HG03103 (cell line): ENCODE measurements around the gene PNMA6E.
"Not testable (repeated sequence)": the region's sequence is repeated elsewhere in the genome, so short reads cannot be mapped to it uniquely, and the experiment has no call there.

ENCODE experiments used
- ATAC-seq: cut with Tn5 transposase; IDR thresholded peaks from one replicate; pipeline ENCODE4 v1.9.1; 2021; ENCODE audit warnings: low read depth; ENCODE audit not compliant: unreplicated experiment

The PNMA6E gene

DNA sequence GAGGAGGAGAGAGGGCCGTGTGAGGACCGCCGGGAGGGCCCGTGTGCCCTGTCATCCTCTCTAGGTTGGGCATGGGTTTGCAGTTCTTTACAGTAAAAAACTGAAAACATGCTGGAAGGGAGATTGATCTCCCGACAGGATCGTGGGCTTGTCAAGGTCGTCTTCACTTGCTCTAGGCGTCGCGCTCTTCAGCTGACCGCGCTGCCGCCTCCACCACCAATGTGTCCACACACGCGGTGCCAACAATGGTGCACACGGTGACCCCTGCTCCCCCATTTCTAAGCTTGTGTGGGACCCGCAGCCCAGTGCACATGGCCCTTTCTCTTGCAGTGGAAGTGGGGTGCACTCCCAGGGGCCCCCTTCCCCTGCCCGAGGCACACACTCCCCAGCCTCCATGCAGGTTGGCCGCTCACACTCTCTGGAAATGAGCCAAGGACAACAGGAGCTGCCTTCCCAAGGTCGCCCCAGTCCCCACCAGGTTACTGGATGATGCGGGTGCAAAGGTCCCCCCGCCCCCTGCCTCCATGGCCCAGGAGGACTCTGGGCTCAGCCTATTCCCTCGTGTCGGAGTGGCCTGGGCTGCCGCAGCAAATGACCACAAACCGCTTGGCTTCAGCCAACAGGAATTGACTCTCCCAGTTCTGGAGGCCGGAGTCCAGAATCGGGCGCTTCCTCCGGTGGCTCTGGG, 8.4 kb upstream of the PNMA6E start:
- no peak for ATAC-seq

DNA sequence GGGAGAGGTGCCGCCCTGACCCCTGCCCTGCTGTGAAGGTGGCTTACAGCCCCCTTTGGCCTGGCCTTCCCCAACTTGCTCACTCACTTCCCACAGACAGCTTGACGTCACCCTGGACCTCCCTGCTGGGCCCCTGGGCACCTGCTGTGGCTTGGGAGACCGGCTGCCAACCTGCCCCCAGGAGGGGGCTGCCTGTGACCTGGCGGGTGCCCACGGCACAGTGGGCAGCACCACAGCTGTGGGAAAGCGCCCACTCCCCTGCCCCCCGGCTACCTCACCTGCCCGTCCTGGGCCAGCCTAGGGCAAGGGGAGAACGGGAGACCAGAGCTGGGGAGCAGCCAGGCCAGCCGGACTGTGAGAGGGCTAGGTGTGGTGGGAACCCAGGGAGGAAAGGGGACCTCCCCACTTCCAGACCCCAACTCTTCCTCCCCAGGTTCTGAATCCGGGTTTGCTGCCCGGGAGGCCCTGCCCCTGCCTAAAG, 7.8 kb upstream of the PNMA6E start:
- no peak for ATAC-seq

DNA sequence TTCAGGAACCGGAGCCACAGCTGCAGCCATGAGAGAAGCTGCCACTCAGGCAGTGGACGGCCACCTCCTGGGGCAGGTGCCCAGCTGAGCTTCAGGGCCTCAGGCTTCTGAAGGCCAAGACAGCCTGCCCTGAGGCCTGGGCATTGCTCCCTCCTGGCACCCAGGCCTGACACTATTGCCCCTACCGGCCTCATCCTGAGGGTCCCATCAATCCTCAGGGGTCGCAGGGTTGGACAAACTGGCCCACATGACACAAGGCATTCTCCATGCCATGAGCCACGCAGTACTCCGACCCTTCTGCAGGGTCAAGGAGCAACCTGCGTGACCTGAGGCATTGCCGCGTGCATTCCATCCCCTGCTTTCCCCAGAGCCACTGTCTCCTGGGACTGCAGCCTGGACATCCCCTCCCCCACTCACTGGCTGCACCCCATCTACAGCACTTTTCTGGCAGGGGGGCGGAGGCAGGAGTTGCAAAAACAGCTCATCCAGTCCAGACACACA, 7.1 kb upstream of the PNMA6E start:
- ATAC-seq, result no peak

DNA sequence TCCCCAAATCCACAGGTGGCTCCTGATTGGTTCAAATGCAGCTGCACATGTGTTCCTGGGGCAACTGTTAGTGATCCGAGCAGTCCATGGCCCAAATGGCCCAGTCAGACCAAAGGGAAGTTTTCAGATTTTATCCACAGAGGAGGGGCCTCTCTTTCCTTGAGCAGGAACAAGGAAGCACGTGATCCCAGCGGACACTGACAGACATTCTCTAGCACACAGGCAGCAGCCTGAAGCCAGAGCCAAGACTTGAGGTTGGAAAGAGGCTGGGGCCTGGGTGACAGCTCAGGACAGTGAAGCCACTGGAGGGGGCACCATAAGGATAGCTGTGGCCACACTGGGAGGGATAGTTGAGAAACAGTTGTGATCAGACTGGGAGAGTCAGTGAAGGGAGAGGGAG, 6.6 kb upstream of the PNMA6E start:
- ATAC-seq, result no peak

DNA sequence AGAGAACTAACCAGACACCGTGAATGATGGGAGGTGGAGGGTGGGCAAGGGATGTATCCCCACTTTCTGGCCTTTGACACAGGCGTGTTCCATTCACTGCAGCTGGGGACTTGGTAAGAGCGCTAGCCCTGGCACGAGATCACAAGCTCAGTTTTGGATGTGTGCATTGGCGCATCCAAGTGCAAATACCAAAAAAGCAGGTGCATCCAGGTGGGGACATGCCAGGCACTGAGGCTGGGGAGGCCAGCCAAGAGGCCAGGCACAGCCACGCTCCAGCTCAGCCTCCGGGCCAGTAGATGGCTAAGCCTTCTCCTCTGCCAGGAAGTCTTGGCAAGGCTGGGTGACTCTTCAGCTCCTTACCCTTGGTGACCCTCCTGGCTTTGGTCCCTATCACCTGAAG, 5.8 kb upstream of the PNMA6E start:
- ATAC-seq, result no peak

DNA sequence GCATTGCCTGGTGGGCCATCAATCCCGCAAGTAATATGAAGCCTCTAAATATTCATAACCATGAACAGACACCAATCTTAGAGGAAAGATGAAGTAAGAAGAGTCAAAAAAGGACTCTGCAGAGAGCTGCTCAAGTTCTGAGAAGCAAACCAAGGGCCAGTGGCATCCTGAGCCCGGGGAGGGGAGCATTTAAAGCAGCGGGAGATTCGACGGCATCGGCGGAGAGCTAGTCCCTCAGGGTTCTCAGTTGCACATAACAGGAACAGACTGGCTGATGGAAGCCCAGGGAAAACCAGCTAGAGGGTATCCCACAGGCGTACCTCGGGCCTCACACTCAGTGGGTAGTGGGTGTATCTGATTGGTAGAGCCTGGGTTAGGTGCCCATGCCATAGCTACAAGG, 4.9 kb upstream of the PNMA6E start:
- no peak for ATAC-seq

DNA sequence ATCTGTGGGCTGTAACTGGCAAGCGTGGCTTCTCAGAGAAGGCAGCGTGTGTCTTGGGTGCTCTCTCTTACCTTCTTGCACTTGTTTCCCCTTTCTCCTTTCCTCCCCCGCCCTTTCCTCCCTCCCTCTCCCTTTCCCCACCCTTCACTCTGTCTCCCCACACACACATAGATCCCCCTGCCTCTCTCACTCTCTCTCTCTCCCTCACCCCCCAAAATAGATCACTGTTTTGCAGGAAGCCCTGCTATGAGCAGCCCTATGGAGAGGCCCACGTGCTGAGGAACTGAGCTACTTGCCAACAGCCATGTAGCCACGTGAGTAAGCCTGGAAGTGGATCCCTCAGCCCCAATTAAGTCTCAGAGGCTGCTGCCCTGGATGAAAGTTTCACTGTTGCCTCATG, 4.3 kb upstream of the PNMA6E start:
- no peak for ATAC-seq

DNA sequence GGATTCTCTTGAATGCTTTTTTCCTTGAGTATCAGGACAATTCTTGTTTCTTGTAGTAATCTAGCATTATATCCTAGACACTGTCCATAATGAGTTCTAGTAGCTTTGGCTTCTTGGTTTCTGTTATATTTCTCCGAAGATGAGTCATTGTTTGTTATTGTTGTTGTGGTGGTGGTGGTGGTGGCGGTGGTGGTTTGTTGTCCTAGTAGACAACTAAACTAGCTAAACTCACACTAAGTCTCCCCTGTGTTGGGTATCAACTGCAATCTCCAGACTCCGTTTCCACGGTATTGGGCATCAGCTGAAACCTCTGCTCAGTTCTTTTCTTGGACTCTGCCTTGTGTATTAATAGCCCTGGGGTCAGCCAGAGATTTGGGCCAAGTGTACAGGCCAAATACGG, 3.2 kb upstream of the PNMA6E start:
- ATAC-seq, result not testable (repeated sequence)

DNA sequence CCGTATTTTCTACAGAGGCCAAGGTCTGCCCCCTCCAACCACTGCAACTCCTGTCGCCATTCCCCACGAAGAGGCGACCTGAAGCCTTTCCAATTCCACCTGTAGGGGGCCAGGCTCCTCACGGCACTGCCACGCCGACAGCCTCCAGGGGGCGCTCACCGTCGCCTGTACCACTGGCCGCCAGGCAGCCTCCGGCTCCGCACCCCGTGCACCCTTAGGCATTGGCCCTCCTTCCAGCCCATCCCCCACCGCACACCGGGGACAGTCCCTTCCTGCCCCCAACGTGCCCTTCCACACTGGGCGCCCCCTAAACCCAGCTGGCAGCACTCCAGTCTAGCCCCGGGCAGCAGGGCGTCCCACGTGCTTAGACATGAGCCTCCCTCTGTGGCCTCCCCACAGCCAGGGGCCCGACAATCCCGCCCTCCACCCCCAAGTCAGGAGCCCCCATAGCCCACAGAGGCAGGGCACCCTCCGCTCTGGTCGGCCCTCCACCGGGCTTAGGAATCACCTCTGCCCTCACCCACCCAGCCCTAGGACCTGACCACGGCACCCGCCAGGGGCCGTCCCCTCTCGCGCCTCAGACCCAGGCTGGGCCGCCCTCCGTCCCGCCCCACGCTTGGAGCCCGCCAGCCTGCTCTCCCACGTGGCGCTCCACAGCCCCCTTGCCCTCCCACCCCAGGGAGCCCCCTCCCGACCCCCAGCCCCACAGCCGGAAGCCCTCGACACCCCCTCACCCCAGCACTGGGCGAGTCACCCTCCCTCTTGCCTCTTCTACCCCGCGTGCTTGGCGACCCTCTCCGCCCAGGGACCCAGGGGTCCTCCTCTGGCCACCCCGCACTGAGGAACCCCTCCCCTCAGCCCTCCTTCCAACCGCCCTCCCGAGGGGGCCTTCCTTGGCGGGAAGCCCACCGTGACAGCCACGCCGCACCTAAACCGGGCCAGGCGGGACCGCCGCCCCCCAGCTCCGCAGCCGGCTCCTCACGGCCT, 711 bp downstream of the PNMA6E start:
- peak; percentile 58 for ATAC-seq

DNA sequence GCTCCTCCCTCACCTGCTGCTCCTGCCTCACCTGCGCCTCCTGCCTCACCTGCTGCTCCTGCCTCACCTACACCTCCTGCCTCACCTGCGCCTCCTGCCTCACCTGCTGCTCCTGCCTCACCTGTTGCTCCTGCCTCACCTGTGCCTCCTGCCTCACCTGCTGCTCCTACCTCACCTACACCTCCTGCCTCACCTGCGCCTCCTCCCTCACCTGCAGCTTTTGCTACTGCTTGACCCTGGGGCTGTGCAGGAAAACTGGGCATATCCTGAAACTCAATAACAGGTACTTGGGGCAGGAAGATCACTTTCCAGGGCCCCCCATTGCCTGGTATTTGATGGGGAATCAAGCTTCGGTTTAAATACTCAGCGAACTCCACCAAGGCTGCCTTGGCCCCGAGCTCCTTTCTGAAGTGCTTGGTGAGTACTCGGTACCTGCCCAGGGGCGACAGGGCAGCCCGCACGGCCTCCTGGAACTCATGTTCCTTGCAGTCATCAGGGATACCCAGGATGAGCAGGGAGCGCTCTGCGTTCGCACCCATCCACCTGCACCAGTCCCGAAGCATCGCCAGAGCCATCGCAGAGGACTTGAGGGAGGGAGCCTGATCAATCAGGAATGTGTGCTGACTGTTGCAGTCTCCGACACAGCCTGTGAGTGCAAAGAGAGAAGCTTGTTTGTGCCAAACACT, 2.7 kb downstream of the PNMA6E start:
- no peak for ATAC-seq

DNA sequence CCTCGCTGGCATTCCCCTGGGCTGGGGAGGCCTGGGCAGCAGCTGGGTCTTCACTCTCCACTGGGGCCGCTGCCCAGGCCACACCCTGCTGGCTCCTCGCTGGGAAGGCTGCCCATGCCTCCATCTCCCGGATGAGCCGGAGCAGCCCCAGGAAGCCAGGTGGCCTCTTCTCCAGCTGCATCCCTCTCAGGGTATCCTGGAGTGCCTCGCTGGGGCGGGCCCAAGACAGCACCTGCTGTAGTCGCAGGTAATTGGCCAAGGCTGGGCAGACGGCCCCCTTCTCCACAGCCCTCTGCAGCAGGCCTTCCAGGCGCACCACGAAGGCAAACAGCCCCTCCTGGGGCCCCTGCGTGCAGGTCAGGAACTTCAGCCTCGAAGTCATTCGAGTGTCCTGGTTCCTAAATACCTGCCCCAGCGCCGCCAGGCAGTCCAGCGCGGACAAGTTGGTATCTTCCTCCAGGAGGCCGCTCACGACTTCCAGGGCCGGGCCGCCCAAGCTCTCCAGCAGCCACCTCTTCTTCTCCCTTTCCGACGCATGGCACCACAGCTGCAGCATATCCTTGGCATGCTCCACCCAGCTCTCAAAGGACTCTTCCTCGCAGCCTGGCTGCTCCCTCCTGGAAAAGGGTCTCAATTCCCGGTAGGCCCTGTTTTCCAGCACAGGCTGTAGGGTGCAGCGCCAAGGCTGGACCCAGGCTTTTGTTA, 3.7 kb downstream of the PNMA6E start:
- ATAC-seq, result no peak

DNA sequence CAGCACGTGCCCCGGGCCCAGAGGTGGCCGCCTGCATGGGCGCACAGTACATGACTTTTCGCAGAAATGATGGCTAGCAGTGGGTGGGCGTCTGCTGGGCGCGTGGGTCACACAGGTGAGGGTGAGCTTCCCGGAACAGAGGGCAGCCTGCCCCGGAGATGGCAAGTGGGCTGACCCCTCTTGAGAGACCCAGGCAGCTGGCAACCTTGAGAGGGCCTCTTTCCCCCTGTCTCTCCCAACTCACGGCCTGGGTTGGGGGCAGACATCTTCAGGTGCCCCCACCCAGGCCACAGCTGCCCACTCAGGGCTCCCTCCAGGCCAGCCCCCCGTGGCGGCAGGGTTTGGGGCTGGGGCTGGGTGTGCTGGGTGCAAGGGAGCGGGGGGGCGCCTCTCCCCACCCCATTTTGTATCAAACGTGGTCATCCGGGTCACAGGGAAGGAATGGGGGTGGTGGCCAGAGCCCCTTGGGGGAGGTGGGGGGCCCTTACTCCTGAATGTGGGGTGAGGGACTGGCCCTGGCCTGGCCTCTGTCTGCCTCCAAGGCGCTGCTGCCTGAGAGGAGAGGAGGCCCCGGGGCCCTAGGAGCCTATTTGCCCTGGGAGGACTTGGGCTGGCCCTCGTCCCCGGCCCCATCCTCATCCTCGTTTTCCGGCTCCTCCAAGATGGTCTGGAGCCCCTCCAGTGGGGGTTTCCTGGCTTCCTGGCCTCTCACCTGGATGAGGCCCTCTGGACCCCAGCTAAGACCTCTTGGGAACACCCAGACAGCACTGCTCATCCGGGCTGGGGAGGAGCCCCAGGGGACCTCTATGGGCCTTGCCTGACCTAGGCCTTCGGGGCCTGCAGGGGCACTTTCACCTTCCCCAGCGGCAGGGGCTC, 4.6 kb downstream of the PNMA6E start:
- ATAC-seq, result no peak

DNA sequence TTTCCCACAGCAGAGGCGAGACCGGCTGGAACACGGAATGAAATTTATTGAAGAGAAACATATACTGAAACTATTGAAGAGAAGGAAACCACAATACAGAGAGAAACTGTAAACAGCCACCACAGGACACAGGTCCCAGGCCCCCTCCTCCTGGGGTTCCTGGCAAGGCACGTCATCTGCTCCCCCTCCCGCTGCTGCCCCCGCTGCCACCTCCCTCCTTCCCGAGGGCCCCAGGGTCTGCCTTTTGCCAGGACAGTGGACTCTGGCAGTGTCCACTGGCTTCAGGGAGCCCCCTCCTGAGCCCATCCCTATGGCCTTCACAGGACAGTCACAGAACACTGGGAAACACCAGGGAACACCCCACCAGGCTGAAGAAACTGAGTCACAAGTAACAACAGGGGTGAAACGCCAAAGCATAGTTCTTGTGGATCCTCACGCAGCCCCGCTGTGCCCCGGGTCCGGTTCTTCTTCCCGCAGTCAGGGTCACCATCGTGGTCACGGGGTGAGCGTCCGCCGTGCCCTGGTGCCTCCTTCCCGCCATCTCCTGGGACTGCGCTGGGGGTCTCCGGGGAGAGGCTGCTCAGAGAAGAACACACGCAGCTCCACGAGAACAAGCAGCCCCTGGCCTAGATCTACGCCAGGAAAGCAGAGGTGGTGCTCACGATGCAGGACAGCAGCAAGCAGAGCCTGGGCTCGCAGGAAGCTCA, 5.4 kb downstream of the PNMA6E start:
- ATAC-seq, result no peak

DNA sequence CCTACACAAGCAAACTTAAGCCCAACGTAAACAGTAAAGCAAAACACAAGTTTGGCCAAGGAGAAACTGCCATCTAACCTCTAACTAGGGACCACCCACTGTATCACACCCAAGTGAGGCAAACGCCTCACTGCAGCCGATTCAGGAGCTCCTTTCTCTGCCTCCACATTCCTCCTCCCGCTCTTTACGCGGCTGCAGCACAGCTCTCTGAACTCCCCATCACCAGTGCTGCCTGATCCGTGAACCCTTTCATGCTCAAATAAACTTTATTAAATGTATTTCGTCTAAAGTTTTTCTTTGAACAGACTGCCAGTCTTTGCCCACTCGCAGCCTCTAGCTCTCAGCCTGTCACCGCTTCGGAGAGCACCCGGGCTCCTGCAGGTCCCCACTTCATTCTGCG, 6.5 kb downstream of the PNMA6E start:
- ATAC-seq, result no peak

DNA sequence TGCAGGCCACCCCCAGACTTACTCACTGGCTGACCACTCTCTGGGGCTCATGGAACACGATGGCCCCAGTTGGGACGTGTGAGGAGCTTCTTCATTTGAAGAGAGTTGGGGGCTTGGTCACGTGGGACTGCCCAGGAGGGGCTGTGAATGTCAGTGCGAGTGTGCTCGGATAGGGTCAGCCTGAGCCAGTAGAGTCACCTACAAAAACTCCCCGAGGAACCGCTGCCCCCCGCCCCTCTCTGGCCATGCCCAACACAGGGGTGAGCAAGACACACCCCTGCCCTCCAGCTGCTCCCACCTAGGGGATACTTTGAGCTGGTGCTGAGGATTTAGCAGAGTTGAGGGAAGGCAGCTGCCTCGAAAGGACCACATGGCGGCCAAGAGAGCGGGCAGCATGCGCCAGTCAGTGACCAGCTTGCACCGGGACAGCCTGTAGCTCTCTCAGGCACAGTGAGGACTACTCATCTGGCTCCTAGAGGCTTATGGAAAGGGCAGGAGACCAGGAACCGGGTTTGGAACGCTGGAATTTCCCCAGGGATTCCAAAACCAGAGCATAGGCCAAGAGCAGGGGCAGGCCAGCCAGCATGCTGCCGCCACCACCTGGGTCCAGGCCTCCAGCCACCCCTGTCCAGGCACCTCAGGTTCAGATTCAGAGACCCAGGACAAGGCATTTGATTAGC, 8.4 kb downstream of the PNMA6E start:
- no peak for ATAC-seq

DNA sequence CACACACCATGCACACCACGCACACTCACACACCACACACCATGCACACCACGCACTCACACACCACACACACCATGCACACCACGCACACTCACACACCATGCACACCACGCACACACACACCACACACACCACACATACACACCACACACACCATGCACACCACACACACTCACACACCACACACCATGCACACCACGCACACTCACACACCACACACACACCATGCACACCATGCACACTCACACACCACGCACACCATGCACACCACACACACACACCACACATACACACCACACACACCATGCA, 11.7 kb downstream of the PNMA6E start:
- not testable (repeated sequence) for ATAC-seq

DNA sequence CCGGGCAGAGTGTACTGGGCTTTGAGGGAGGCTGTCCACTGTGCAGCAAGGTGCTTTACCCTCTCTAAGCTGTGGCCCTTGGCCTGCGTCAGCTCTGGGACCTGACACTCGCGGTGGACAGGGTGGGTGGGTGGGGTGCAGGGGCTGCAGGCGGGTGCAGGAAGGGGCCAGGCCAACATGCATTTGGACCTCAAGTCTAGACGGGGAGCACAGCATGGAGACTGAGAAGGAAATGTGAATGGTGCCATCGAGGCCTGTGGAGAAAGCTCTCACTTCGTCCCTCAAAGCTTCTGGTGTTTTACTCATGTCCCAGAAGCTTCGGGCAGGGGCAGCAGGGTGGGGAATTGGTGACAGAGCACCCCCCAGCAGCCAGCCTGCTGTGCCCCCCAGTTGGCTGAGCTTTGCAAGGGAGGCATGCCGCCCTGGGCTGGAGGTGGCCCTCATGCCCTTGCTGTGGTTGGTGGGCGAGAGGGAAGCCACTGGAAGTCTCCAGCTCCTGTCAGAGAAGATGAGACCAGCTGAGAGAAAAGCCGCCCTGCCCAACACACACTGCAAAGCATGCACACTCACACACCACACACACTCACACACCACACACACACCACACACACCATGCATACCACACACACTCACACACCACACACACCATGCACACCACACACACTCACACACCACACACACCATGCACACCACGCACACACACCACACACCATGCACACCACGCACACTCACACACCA, 12.3 kb downstream of the PNMA6E start:
- ATAC-seq, result no peak
